ENCODE results near the gene SLIT3. TPM values are rescaled to one million over a fixed set of nuclear protein-coding genes. Genes with fewer than 3 reads are reported as not detected.

The SLIT3 gene
- total RNA-seq, 1 experiment from 2014 or later: 0.92 TPM

DNA sequence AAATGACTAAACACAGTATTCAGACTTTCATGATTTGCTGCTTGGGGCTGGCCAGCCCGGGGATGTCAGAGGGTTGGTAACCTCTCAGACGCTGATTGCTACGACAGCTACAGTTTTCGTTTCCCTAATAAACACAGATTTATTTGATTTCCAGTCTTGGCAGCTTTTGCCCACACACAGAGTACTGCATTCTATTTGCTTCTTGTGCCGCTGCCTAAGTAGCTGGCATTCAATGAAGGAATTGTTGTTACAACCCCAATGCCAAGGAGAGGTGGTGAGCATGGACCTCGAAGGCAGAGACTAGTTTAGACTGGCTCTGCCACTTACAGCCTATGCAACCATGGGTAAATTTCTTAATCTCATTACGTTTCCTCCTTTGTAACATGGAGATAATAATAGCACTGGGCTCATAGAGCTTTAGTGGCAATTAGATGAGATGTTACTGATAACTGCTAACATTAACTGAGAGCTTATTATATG is 474.7 kb downstream of the SLIT3 start:
- no peak overlapping the region for H2BK12ac ChIP-seq (ENCODE audit: insufficient read length, low read depth, low read length)

More for the DNA sequence above, 474.7 kb downstream of the SLIT3 start:
- Mint-ChIP-seq H3K27me3 (ENCODE audit: low read depth) (peaks cover 85% of the 10 kb centered on the region), H3K9me3 (no peaks in the 10 kb centered on the region), H3K36me3 (ENCODE audit: insufficient read depth in 1 of 3, low read depth in 3 of 3) (no peaks in the 10 kb centered on the region), H3K4me1 (peaks cover 23 to 24% of the 10 kb centered on the region in 2 experiments), H3K4me3 (no peak overlapping the region), H3K27ac (no peak overlapping the region)
- DNase-seq: no peak
- Histone ChIP-seq H3K23ac (ENCODE audit: insufficient read length, low read depth, low read length) (no peak overlapping the region), H2BK5ac (ENCODE audit: insufficient read length, low read length) (no peak overlapping the region), H3K18ac (ENCODE audit: insufficient read length, low read depth, low read length) (no peak overlapping the region), H3K27me3 (ENCODE audit: insufficient read depth, low read length) (peaks cover 5% of the 10 kb centered on the region; the same call in 1 of the 2 replicates), H4K20me1 (ENCODE audit: control insufficient read depth, insufficient read depth, insufficient read length) (no peaks in the 10 kb centered on the region), H3T11ph (ENCODE audit: low read length) (no peak overlapping the region), H2BK15ac (ENCODE audit: low read depth, low read length) (no peak overlapping the region), H3K23me2 (ENCODE audit: insufficient read length, low read depth, low read length, poor library complexity, severe bottlenecking) (no peaks in the 10 kb centered on the region), H3K14ac (ENCODE audit: insufficient read depth, low read length) (no peak overlapping the region), H3K4me1 (ENCODE audit: insufficient read depth, low read length) (peaks cover 10% of the 10 kb centered on the region; the same call in 1 of the 2 replicates), H4K91ac (ENCODE audit: insufficient read length, low read depth, low read length) (no peak overlapping the region), H3K27ac (ENCODE audit: insufficient read length, low read depth, low read length) (no peak overlapping the region), H2BK20ac (ENCODE audit: low read depth, low read length, poor library complexity, severe bottlenecking) (no peak overlapping the region), H2AFZ (ENCODE audit: low read length) (no peak overlapping the region), H3K56ac (ENCODE audit: insufficient read length, low read depth, low read length) (no peak overlapping the region), H3K9ac (ENCODE audit: extremely low read depth, insufficient read length, low read length) (no peak overlapping the region), H4K5ac (ENCODE audit: insufficient read length, low read depth, low read length) (no peak overlapping the region), H3K4ac (ENCODE audit: low read depth, low read length) (no peak overlapping the region), H3K4me2 (ENCODE audit: insufficient read depth, insufficient read length, low read length) (no peak overlapping the region), H2AK5ac (ENCODE audit: insufficient read length, low read length) (no peak overlapping the region), H3K79me1 (ENCODE audit: insufficient read depth, low read depth, low read length, poor library complexity, severe bottlenecking) (no peaks in the 10 kb centered on the region), H3K79me2 (ENCODE audit: insufficient read depth, low read length) (no peaks in the 10 kb centered on the region), H3K9me3 (ENCODE audit: control insufficient read depth, low read depth, low read length) (no peaks in the 10 kb centered on the region), H2BK120ac (ENCODE audit: low read depth, low read length, poor library complexity, severe bottlenecking) (no peak overlapping the region), H4K8ac (replicated peaks; ENCODE audit: insufficient read length, low read depth, low read length) (no peak overlapping the region)
- no CpG with 5 or more reads among the region's 7 CpGs for WGBS (ENCODE audit: extremely low coverage, insufficient read length, low lambda C conversion rate)
- TF ChIP-seq, protein P1, sequence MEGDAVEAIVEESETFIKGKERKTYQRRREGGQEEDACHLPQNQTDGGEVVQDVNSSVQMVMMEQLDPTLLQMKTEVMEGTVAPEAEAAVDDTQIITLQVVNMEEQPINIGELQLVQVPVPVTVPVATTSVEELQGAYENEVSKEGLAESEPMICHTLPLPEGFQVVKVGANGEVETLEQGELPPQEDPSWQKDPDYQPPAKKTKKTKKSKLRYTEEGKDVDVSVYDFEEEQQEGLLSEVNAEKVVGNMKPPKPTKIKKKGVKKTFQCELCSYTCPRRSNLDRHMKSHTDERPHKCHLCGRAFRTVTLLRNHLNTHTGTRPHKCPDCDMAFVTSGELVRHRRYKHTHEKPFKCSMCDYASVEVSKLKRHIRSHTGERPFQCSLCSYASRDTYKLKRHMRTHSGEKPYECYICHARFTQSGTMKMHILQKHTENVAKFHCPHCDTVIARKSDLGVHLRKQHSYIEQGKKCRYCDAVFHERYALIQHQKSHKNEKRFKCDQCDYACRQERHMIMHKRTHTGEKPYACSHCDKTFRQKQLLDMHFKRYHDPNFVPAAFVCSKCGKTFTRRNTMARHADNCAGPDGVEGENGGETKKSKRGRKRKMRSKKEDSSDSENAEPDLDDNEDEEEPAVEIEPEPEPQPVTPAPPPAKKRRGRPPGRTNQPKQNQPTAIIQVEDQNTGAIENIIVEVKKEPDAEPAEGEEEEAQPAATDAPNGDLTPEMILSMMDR (conservative IDR thresholded peaks at IDR 0.05): no peak
